Measurements from ENCODE around the gene CLECL1. TPM values are rescaled to one million over a fixed set of nuclear protein-coding genes. Genes with fewer than 3 reads are reported as not detected.
"Not testable (repeated sequence)": the region's sequence is repeated elsewhere in the genome, so short reads cannot be mapped to it uniquely, and the experiment has no call there.

The CLECL1 gene
- total RNA-seq, 1 donor from 2014 or later: not detected

GRCh38 chr12:9694241-9694640, 38.7 kb downstream of the CLECL1 start:
- H3K4me1 Mint-ChIP-seq (ENCODE audit: low read depth, unreplicated experiment): no peaks in the 10 kb centered on the region
- TF ChIP-seq CTCF (IDR thresholded peaks at IDR 0.05; ENCODE audit: partially characterized antibody, unreplicated experiment): no peak
- H3K36me3 Mint-ChIP-seq (ENCODE audit: unreplicated experiment): peaks cover 12% of the 10 kb centered on the region
- H3K27me3 Mint-ChIP-seq (ENCODE audit: unreplicated experiment): no peaks in the 10 kb centered on the region
- no peak for DNase-seq
- H3K27ac Mint-ChIP-seq (ENCODE audit: unreplicated experiment): no peak overlapping the region
- no peak overlapping the region for H3K4me3 Mint-ChIP-seq (ENCODE audit: unreplicated experiment)
- H3K9me3 Mint-ChIP-seq (ENCODE audit: unreplicated experiment): no peaks in the 10 kb centered on the region

GRCh38 chr12:9692909-9693308, 40.0 kb downstream of the CLECL1 start:
- TF ChIP-seq CTCF (IDR thresholded peaks at IDR 0.05; ENCODE audit: partially characterized antibody, unreplicated experiment): no peak
- peaks cover 12% of the 10 kb centered on the region for H3K36me3 Mint-ChIP-seq (ENCODE audit: unreplicated experiment)

GRCh38 chr12:9687228-9687627, 45.7 kb downstream of the CLECL1 start:
- no peak for TF ChIP-seq CTCF (IDR thresholded peaks at IDR 0.05; ENCODE audit: partially characterized antibody, unreplicated experiment)
- Mint-ChIP-seq H3K9me3 (ENCODE audit: unreplicated experiment) (no peaks in the 10 kb centered on the region), H3K27me3 (ENCODE audit: unreplicated experiment) (peaks cover 2% of the 10 kb centered on the region), H3K4me3 (ENCODE audit: unreplicated experiment) (no peak overlapping the region), H3K4me1 (ENCODE audit: low read depth, unreplicated experiment) (peaks cover 1% of the 10 kb centered on the region), H3K27ac (ENCODE audit: unreplicated experiment) (no peak overlapping the region), H3K36me3 (ENCODE audit: unreplicated experiment) (peaks cover 16% of the 10 kb centered on the region)
- DNase-seq: no peak

More at GRCh38 chr12:9692909-9693308, 40.0 kb downstream of the CLECL1 start:
- H3K27me3 Mint-ChIP-seq (ENCODE audit: unreplicated experiment): no peaks in the 10 kb centered on the region
- no peaks in the 10 kb centered on the region for H3K4me1 Mint-ChIP-seq (ENCODE audit: low read depth, unreplicated experiment)
- DNase-seq: no peak
- H3K27ac Mint-ChIP-seq (ENCODE audit: unreplicated experiment): no peak overlapping the region
- H3K4me3 Mint-ChIP-seq (ENCODE audit: unreplicated experiment): no peak overlapping the region
- H3K9me3 Mint-ChIP-seq (ENCODE audit: unreplicated experiment): no peaks in the 10 kb centered on the region

- H3K27me3 Mint-ChIP-seq (ENCODE audit: unreplicated experiment): peaks cover 2% of the 10 kb centered on the region
- H3K36me3 Mint-ChIP-seq (ENCODE audit: unreplicated experiment): peaks cover 16% of the 10 kb centered on the region
- H3K4me3 Mint-ChIP-seq (ENCODE audit: unreplicated experiment): no peak overlapping the region
- no peaks in the 10 kb centered on the region for H3K9me3 Mint-ChIP-seq (ENCODE audit: unreplicated experiment)
- no peak overlapping the region for H3K27ac Mint-ChIP-seq (ENCODE audit: unreplicated experiment)
- H3K4me1 Mint-ChIP-seq (ENCODE audit: low read depth, unreplicated experiment): peaks cover 1% of the 10 kb centered on the region
- no peak for DNase-seq
- TF ChIP-seq CTCF (IDR thresholded peaks at IDR 0.05; ENCODE audit: partially characterized antibody, unreplicated experiment): no peak
These were observed 47.0 kb downstream of the CLECL1 start for GRCh38 chr12:9685915-9686314.

GRCh38 chr12:9685366-9685765, 47.5 kb downstream of the CLECL1 start:
- H3K27ac Mint-ChIP-seq (ENCODE audit: unreplicated experiment); H3K27me3 Mint-ChIP-seq (ENCODE audit: unreplicated experiment); H3K4me1 Mint-ChIP-seq (ENCODE audit: low read depth, unreplicated experiment); H3K9me3 Mint-ChIP-seq (ENCODE audit: unreplicated experiment); DNase-seq; H3K4me3 Mint-ChIP-seq (ENCODE audit: unreplicated experiment): not testable (repeated sequence)
- H3K36me3 Mint-ChIP-seq (ENCODE audit: unreplicated experiment): peaks cover 16% of the 10 kb centered on the region

GRCh38 chr12:9682949-9683348, 49.9 kb downstream of the CLECL1 start:
- H3K27me3 Mint-ChIP-seq (ENCODE audit: unreplicated experiment); H3K9me3 Mint-ChIP-seq (ENCODE audit: unreplicated experiment); H3K4me3 Mint-ChIP-seq (ENCODE audit: unreplicated experiment); DNase-seq; H3K36me3 Mint-ChIP-seq (ENCODE audit: unreplicated experiment); H3K4me1 Mint-ChIP-seq (ENCODE audit: low read depth, unreplicated experiment); H3K27ac Mint-ChIP-seq (ENCODE audit: unreplicated experiment): not testable (repeated sequence)

GRCh38 chr12:9682508-9682907, 50.4 kb downstream of the CLECL1 start:
- DNase-seq; H3K27me3 Mint-ChIP-seq (ENCODE audit: unreplicated experiment); H3K4me3 Mint-ChIP-seq (ENCODE audit: unreplicated experiment); H3K36me3 Mint-ChIP-seq (ENCODE audit: unreplicated experiment); H3K4me1 Mint-ChIP-seq (ENCODE audit: low read depth, unreplicated experiment); H3K9me3 Mint-ChIP-seq (ENCODE audit: unreplicated experiment); H3K27ac Mint-ChIP-seq (ENCODE audit: unreplicated experiment): not testable (repeated sequence)

Measured in glutamatergic neuron (in vitro differentiated cells).